GM19463 (cell line): Measurements from ENCODE around the gene SLC25A41.

ENCODE experiments used
- ATAC-seq: cut with Tn5 transposase; IDR thresholded peaks from one replicate; pipeline ENCODE4 v1.9.1; 2021; ENCODE audit warnings: mild to moderate bottlenecking, moderate library complexity; ENCODE audit not compliant: unreplicated experiment

SLC25A41 gene

GRCh38 chr19:6376512-6377190, 56.9 kb downstream of the SLC25A41 start:
- no peak for ATAC-seq
